Hepatocyte (in vitro differentiated cells): ENCODE measurements around the gene FLYWCH1. TPM values are rescaled to one million over a fixed set of nuclear protein-coding genes. Genes with fewer than 3 reads are reported as not detected.

ENCODE experiments used
- DNase-seq: peaks from one replicate; pipeline ENCODE4 v3.0.0-alpha.2; 2016; ENCODE audit warnings: low spot score
- H2AFZ ChIP-seq: fragments of 200-600 bp; sonication (generic); 2 replicates; pipeline ENCODE4 v1.6.0; 2016; ENCODE audit warnings: antibody characterized with exemption, mild to moderate bottlenecking
- H3K27ac ChIP-seq: fragments of 200-600 bp; sonication (generic); 2 replicates; pipeline ENCODE4 v1.5.1; 2016; ENCODE audit warnings: mild to moderate bottlenecking
- H3K27me3 ChIP-seq: fragments of 200-600 bp; sonication (generic); 2 replicates; pipeline ENCODE4 v1.6.1; 2016
- H3K36me3 ChIP-seq: fragments of 200-600 bp; sonication (generic); replicated peaks from 2 replicates; pipeline ENCODE4 v1.5.1; 2016; ENCODE audit warnings: low read depth; ENCODE audit not compliant: insufficient read depth
- H3K4me1 ChIP-seq: fragments of 200-600 bp; sonication (generic); 2 replicates; pipeline ENCODE4 v1.5.1; 2016; ENCODE audit warnings: mild to moderate bottlenecking, moderate library complexity; ENCODE audit not compliant: insufficient read depth
- H3K4me2 ChIP-seq: fragments of 200-600 bp; sonication (generic); 2 replicates; pipeline ENCODE4 v1.6.0; 2016
- H3K4me3 ChIP-seq: fragments of 200-600 bp; sonication (generic); 2 replicates; pipeline ENCODE4 v1.5.1; 2016; ENCODE audit warnings: mild to moderate bottlenecking
- H3K79me2 ChIP-seq: fragments of 200-600 bp; sonication (generic); 2 replicates; pipeline ENCODE4 v1.6.0; 2017; ENCODE audit warnings: mild to moderate bottlenecking
- H3K9me2 ChIP-seq: fragments of 200-600 bp; sonication (generic); replicated peaks from 2 replicates; pipeline ENCODE4 v1.6.0; 2017; ENCODE audit warnings: mild to moderate bottlenecking; ENCODE audit not compliant: insufficient read depth
- H3K9me3 ChIP-seq: fragments of 200-600 bp; sonication (generic); 2 replicates; pipeline ENCODE4 v1.5.1; 2016; ENCODE audit warnings: low read depth, mild to moderate bottlenecking
- H4K20me1 ChIP-seq: fragments of 200-600 bp; sonication (generic); 2 replicates; pipeline ENCODE4 v1.6.0; 2016; ENCODE audit warnings: mild to moderate bottlenecking; ENCODE audit not compliant: insufficient read depth, poor library complexity, severe bottlenecking
- EZH2 ChIP-seq: fragments of 200-600 bp; sonication (generic); IDR thresholded peaks from 2 replicates; pipeline ENCODE4 v1.6.1; 2016; ENCODE audit warnings: antibody characterized with exemption, mild to moderate bottlenecking, borderline replicate concordance
- EZH2phosphoT487 ChIP-seq: fragments of 200-600 bp; sonication (generic); IDR thresholded peaks from one replicate; pipeline ENCODE4 v1.6.1; 2018; ENCODE audit warnings: antibody characterized with exemption, mild to moderate bottlenecking, low read depth, moderate library complexity; ENCODE audit not compliant: unreplicated experiment, severe bottlenecking
- WGBS: methylation state at CpG from one replicate; pipeline ENCODE4 v1.1.6; 2016; ENCODE audit warnings: low lambda C conversion rate; ENCODE audit errors: missing lambda C conversion rate; 5-methylcytosine and 5-hydroxymethylcytosine counted together
- polyA plus RNA-seq: library from polyadenylated mRNA; unstranded; fragments of >200 nt; fragmentation: Nextera tagmentation; extraction: Ambion mirVana; gene quantifications from 2 replicates; pipeline ENCODE4 v1.2.1, GENCODE V29; 2016
- total RNA-seq: library from RNA; depleted of rRNA; stranded (reverse); fragments of >200 nt; gene quantifications from 2 replicates; pipeline ENCODE4 v1.2.3, GENCODE V29; 2014
- TF ChIP-seq, protein P1 (sequence below): fragments of 200-600 bp; sonication (generic); IDR thresholded peaks from 2 replicates; pipeline ENCODE4 v1.5.1; 2016; ENCODE audit warnings: antibody characterized with exemption, mild to moderate bottlenecking; ENCODE audit not compliant: poor library complexity

Gene FLYWCH1
- total and polyA plus RNA-seq, 2 experiments from 2014 or later: 11.7 to 16.9 TPM

DNA sequence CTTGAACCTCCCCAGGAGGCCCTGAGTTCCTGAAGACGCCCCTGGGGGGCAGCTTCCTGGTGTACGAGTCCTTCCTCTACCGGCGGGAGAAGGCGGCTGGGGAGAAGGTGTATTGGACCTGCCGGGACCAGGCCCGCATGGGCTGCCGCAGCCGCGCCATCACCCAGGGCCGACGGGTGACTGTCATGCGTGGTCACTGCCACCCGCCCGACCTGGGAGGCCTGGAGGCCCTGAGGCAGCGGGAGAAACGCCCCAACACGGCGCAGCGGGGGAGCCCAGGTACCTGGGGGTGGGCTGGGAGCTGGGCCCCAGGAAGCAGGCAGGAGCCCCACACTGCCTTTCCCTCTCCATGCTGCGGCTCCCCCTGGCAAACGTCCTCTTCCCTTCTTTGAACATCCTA, 22.0 kb downstream of the FLYWCH1 start:
- H3K79me2 ChIP-seq: no peaks in the 10 kb centered on the region
- H3K4me2 ChIP-seq: no peak overlapping the region
- H4K20me1 ChIP-seq: no peaks in the 10 kb centered on the region
- no peaks in the 10 kb centered on the region for H3K9me2 ChIP-seq
- no peaks in the 10 kb centered on the region for H3K36me3 ChIP-seq
- H2AFZ ChIP-seq: no peak overlapping the region
- no peak for DNase-seq
- TF ChIP-seq EZH2phosphoT487 (no peak), EZH2 (no peak)
- TF ChIP-seq, protein P1, sequence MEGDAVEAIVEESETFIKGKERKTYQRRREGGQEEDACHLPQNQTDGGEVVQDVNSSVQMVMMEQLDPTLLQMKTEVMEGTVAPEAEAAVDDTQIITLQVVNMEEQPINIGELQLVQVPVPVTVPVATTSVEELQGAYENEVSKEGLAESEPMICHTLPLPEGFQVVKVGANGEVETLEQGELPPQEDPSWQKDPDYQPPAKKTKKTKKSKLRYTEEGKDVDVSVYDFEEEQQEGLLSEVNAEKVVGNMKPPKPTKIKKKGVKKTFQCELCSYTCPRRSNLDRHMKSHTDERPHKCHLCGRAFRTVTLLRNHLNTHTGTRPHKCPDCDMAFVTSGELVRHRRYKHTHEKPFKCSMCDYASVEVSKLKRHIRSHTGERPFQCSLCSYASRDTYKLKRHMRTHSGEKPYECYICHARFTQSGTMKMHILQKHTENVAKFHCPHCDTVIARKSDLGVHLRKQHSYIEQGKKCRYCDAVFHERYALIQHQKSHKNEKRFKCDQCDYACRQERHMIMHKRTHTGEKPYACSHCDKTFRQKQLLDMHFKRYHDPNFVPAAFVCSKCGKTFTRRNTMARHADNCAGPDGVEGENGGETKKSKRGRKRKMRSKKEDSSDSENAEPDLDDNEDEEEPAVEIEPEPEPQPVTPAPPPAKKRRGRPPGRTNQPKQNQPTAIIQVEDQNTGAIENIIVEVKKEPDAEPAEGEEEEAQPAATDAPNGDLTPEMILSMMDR: no peak
- no peak overlapping the region for H3K27ac ChIP-seq
- H3K4me1 ChIP-seq: no peaks in the 10 kb centered on the region
- no peaks in the 10 kb centered on the region for H3K27me3 ChIP-seq
- H3K9me3 ChIP-seq: no peaks in the 10 kb centered on the region
- H3K4me3 ChIP-seq: no peak overlapping the region
- 95% methylated on average over 18 of the region's 22 CpGs for WGBS

DNA sequence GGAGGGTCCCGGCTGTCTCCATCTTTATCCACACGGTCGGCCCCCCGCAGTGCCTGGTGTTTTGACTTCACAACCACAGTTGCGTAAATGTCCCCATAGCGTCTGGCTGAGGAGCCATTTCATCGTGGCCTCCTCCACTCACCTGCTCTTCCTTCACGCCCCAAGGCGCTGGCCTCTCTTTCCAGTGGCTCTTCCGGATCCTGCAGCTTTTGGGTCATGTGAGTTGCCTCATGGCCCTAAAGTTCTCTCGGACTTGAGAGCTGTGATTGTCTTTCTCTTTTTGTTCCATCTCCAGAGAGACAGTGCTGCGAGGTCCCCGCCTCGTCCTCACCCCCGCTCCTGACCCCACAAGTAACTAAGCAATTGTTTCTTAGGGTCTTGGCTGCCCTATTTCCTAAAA, 22.7 kb downstream of the FLYWCH1 start:
- Histone ChIP-seq H4K20me1 (no peaks in the 10 kb centered on the region), H3K4me3 (no peak overlapping the region), H3K9me3 (no peaks in the 10 kb centered on the region), H3K9me2 (no peaks in the 10 kb centered on the region), H3K36me3 (no peaks in the 10 kb centered on the region), H2AFZ (no peak overlapping the region), H3K27me3 (no peaks in the 10 kb centered on the region), H3K4me2 (no peak overlapping the region), H3K4me1 (no peaks in the 10 kb centered on the region), H3K27ac (no peak overlapping the region), H3K79me2 (no peaks in the 10 kb centered on the region)
- TF ChIP-seq, protein P1: no peak
- no peak for TF ChIP-seq EZH2
- TF ChIP-seq EZH2phosphoT487: no peak
- DNase-seq: no peak
- WGBS: 91% methylated on average over 15 of the region's 15 CpGs

DNA sequence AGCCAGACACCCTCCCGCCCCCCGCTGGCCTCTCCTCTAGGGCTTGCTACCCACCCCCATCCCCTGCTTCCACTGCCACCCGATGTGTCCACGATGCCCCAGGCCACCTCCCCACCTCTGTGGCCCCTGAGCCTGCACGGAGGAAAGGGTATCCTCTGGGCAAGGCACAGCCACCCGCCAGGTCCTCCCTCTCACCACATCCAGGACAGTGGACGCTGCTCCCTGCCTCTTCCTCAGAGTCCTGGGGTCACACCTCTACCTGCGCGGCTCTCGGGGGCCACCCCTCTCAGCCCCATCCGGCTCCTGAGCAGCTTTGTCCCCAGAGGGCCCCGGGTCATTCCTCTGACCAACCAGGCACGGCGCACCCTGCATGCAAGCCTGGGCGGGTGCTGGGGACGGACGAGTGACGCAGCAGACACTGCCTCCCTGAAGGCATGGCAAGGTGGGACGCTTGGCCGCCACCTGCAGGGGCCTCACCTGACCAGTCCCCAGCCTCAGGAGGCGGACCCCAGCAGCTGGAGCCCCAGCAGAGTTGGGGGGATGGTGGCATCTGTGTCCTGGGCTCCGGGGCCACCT, 24.8 kb downstream of the FLYWCH1 start:
- no peaks in the 10 kb centered on the region for H3K9me3 ChIP-seq
- no peaks in the 10 kb centered on the region for H3K9me2 ChIP-seq
- no peaks in the 10 kb centered on the region for H3K36me3 ChIP-seq
- no peaks in the 10 kb centered on the region for H3K79me2 ChIP-seq
- no peaks in the 10 kb centered on the region for H3K27me3 ChIP-seq
- H3K4me2 ChIP-seq: no peak overlapping the region
- H3K27ac ChIP-seq: no peak overlapping the region
- no peak overlapping the region for H3K4me3 ChIP-seq
- TF ChIP-seq EZH2: no peak
- TF ChIP-seq EZH2phosphoT487: no peak
- TF ChIP-seq, protein P1: no peak
- H2AFZ ChIP-seq: no peak overlapping the region
- 95% methylated on average over 18 of the region's 22 CpGs for WGBS
- DNase-seq: no peak
- no peaks in the 10 kb centered on the region for H4K20me1 ChIP-seq
- H3K4me1 ChIP-seq: no peaks in the 10 kb centered on the region

DNA sequence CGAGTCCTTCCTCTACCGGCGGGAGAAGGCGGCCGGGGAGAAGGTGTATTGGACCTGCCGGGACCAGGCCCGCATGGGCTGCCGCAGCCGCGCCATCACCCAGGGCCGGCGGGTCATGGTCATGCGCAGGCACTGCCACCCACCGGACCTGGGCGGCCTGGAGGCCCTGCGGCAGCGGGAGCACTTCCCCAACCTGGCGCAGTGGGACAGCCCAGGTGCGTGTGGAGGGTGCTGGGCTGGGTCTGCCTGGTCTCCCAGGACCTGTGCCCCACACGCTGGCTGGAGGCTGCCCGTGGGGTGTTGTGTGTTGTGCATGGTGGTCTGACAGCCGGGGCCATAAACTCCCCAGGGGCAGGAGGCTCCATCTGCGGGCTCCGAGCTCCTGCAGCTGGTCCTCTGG, 25.4 kb downstream of the FLYWCH1 start:
- 98% methylated on average over 24 of the region's 24 CpGs for WGBS
- no peaks in the 10 kb centered on the region for H3K27me3 ChIP-seq
- H3K9me3 ChIP-seq: no peaks in the 10 kb centered on the region
- no peaks in the 10 kb centered on the region for H3K79me2 ChIP-seq
- TF ChIP-seq EZH2 (no peak), EZH2phosphoT487 (no peak)
- TF ChIP-seq, protein P1: no peak
- no peaks in the 10 kb centered on the region for H3K36me3 ChIP-seq
- H3K4me3 ChIP-seq: no peak overlapping the region
- no peaks in the 10 kb centered on the region for H3K9me2 ChIP-seq
- DNase-seq: no peak
- no peak overlapping the region for H3K4me2 ChIP-seq
- H3K4me1 ChIP-seq: no peaks in the 10 kb centered on the region
- H2AFZ ChIP-seq: no peak overlapping the region
- no peak overlapping the region for H3K27ac ChIP-seq
- H4K20me1 ChIP-seq: no peaks in the 10 kb centered on the region
